Measurements from ENCODE around the gene SKI.
"Not testable (repeated sequence)": the region's sequence is repeated elsewhere in the genome, so short reads cannot be mapped to it uniquely, and the experiment has no call there.

SKI gene

DNA sequence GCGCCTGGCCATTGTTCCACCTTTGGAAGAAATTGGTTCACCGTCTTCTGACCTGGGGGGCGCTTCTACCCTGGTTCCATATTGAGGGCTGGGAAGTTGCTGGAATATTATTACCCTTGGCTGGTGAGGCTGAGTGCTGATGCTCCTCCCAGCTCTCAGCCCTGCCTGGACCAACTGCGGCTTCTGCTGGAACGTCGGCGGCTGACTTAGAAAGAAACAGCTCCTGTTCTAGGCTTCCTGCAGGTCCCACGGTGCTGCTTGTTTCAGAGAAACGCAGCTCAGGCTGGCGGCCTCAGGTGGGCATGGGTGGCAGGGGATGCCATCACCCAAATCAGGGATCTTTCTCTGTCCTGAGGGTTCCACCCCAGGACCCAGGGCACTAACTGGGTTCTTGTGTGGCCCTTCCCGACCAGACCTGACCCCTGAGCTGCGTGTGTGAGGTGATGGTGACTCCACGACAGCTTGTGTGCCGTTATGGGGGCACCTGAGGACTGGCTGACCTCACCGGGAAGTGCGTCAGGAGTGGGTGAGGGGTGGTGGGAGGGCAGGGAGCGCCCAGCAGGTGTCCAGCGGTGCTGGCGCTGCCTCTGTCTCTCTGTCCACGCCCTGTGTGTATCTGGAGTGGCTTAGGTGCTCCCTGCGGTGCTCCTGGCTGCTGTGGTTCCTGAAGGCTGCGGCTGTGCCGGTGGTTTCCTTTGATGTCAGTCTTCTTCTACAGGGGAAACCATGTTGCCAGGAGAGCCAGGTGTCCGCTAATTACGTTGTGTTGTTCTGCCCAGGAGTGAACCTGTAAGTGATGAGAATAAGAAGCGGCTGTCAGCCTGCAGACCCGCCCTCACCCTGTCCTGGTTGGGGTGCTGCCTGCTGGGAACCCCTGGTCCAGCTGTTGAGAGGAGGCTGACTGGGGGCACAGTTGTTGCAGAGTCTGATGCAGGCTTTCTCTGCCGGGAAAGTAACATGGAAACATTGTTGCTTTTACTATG, 8.9 kb downstream of the SKI start:
- peak; percentile 65 to 72 (median 69) for DNase-seq
- peaks cover 90% of the 10 kb centered on the region for H3K4me1 ChIP-seq (ENCODE audit: control insufficient read depth, insufficient read depth, low read length, poor library complexity, severe bottlenecking)
- H3K27me3 ChIP-seq (replicated peaks; ENCODE audit: control insufficient read depth, insufficient read depth, low read length, poor library complexity, severe bottlenecking): no peaks in the 10 kb centered on the region
- peaks cover 8% of the 10 kb centered on the region for H3K36me3 ChIP-seq (ENCODE audit: control insufficient read depth, insufficient read depth, low read length)
- peak overlapping the region; percentile 69 for H3K27ac ChIP-seq (ENCODE audit: insufficient read depth, low read length, poor library complexity, severe bottlenecking)
- H3K4me3 ChIP-seq (ENCODE audit: insufficient read depth, low read depth, low read length, poor library complexity, severe bottlenecking): peak overlapping the region; percentile 35
- H3K9me3 ChIP-seq (ENCODE audit: control insufficient read depth, low read length): no peaks in the 10 kb centered on the region

DNA sequence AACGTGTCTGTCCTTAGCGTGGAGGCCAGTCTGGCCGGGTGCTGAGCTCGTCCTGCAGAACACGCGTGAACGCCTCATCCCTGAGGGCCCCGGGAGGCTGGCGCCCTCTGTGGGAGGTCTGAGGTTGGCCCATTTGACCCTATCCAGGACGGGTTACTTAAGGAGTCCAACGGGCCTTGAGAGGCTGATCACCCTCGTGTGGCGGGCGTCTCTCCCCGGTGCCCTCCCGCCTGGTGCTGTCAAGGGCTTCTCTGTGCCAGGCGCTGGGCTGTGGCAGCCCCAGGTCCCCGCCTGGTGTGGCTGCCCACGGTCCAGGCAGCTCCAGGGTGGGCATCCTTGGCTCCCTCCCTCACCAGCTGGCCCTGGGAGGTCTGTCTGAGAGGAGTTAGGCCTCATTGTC, 9.7 kb downstream of the SKI start:
- no peak for DNase-seq
- peak overlapping the region; percentile 35 for H3K4me3 ChIP-seq (ENCODE audit: insufficient read depth, low read depth, low read length, poor library complexity, severe bottlenecking)
- H3K9me3 ChIP-seq (ENCODE audit: control insufficient read depth, low read length): no peaks in the 10 kb centered on the region
- H3K27me3 ChIP-seq (replicated peaks; ENCODE audit: control insufficient read depth, insufficient read depth, low read length, poor library complexity, severe bottlenecking): no peaks in the 10 kb centered on the region
- H3K4me1 ChIP-seq (ENCODE audit: control insufficient read depth, insufficient read depth, low read length, poor library complexity, severe bottlenecking): peaks cover 92% of the 10 kb centered on the region
- H3K27ac ChIP-seq (ENCODE audit: insufficient read depth, low read length, poor library complexity, severe bottlenecking): peak overlapping the region; percentile 69
- H3K36me3 ChIP-seq (ENCODE audit: control insufficient read depth, insufficient read depth, low read length): peaks cover 10% of the 10 kb centered on the region

DNA sequence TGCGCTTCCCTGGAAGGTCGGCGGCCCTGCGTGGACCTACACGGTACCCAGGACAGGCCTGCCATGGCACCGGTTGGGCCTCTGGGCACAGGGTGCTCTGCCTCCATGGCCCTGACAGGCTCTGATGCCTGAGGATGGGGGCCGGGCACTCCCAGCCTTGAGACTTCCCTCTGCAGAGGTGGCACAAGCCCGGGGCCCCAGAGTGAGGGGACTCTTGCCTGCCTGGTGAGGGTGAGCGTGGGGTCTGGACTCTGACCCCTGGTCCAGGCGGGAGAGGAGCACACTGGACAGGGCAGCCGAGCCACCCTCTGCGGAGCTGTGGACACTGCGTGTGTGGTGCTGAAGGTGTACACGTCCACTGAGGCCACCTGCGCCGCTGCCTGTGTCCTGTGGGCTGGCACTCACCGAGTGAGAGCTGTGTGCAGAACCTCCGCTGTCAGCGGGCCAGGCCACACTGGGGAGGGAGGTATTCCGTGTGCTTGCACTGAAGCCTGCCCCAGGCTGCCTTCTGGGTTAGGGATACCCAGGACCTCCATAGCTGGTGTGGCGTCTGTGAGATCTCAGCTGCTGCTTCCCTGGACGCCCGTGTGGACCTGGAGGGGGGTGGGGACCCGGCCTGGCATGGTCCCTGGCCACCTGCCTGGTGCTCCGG, 10.4 kb downstream of the SKI start:
- H3K27ac ChIP-seq (ENCODE audit: insufficient read depth, low read length, poor library complexity, severe bottlenecking): peak overlapping the region; percentile 69
- H3K27me3 ChIP-seq (replicated peaks; ENCODE audit: control insufficient read depth, insufficient read depth, low read length, poor library complexity, severe bottlenecking): no peaks in the 10 kb centered on the region
- H3K4me1 ChIP-seq (ENCODE audit: control insufficient read depth, insufficient read depth, low read length, poor library complexity, severe bottlenecking): peaks cover 92% of the 10 kb centered on the region
- no peak for DNase-seq
- H3K4me3 ChIP-seq (ENCODE audit: insufficient read depth, low read depth, low read length, poor library complexity, severe bottlenecking): no peak overlapping the region
- H3K9me3 ChIP-seq (ENCODE audit: control insufficient read depth, low read length): no peaks in the 10 kb centered on the region
- peaks cover 13% of the 10 kb centered on the region for H3K36me3 ChIP-seq (ENCODE audit: control insufficient read depth, insufficient read depth, low read length)

DNA sequence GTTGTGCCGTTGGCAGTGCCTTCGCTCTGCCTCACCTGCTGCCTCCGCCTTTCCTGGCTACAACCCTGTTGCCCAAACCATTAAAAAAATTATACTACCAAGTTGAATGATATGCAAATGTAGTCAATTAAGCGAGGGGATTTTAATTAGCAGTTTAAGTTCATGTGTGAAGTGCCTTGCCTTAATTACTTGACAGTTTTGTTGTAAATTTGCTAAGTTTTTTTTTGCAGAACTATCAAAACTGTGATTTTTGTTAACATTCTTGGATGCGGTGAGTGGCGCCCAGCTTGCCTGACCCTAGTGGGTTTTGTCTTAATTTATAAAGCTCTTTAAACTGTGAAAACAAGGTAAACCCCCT, 10.9 kb downstream of the SKI start:
- Histone ChIP-seq H3K9me3 (ENCODE audit: control insufficient read depth, low read length) (no peaks in the 10 kb centered on the region), H3K27me3 (replicated peaks; ENCODE audit: control insufficient read depth, insufficient read depth, low read length, poor library complexity, severe bottlenecking) (no peaks in the 10 kb centered on the region), H3K36me3 (ENCODE audit: control insufficient read depth, insufficient read depth, low read length) (peaks cover 13% of the 10 kb centered on the region), H3K4me1 (ENCODE audit: control insufficient read depth, insufficient read depth, low read length, poor library complexity, severe bottlenecking) (peaks cover 88% of the 10 kb centered on the region), H3K27ac (ENCODE audit: insufficient read depth, low read length, poor library complexity, severe bottlenecking) (peak overlapping the region; percentile 69), H3K4me3 (ENCODE audit: insufficient read depth, low read depth, low read length, poor library complexity, severe bottlenecking) (no peak overlapping the region)
- DNase-seq: no peak

DNA sequence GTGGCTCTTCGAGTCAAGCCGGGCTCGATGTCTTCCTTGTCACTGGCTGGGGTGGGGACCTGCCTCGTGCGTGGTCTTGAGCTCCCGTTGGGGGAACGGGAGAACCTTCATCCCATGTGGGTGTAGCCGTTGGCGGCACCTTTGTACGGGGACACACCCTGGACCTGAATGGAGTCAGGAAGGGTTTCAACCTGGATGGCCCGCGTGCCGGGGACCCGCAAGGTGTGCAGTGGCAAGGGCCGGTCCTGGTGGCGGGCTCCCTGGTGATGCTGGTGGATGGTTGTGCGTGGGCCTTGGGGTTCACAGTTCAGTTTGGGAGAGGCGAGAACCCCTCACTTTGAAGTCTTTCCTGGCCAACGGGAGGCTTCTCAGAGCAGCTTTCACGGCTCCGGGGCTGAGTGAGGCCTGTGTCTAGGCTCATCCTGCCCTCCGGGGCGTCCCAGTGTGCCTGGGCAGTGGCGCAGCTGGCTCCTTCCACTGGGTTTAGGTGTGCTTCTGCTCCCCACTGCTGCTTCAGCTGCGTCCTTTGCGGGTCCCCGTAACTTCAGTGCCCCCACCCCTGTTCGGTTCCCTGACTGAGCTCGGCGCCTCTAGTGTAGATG, 11.4 kb downstream of the SKI start:
- peak overlapping the region; percentile 49 for H3K27ac ChIP-seq (ENCODE audit: insufficient read depth, low read length, poor library complexity, severe bottlenecking)
- peaks cover 85% of the 10 kb centered on the region for H3K4me1 ChIP-seq (ENCODE audit: control insufficient read depth, insufficient read depth, low read length, poor library complexity, severe bottlenecking)
- DNase-seq: no peak

DNA sequence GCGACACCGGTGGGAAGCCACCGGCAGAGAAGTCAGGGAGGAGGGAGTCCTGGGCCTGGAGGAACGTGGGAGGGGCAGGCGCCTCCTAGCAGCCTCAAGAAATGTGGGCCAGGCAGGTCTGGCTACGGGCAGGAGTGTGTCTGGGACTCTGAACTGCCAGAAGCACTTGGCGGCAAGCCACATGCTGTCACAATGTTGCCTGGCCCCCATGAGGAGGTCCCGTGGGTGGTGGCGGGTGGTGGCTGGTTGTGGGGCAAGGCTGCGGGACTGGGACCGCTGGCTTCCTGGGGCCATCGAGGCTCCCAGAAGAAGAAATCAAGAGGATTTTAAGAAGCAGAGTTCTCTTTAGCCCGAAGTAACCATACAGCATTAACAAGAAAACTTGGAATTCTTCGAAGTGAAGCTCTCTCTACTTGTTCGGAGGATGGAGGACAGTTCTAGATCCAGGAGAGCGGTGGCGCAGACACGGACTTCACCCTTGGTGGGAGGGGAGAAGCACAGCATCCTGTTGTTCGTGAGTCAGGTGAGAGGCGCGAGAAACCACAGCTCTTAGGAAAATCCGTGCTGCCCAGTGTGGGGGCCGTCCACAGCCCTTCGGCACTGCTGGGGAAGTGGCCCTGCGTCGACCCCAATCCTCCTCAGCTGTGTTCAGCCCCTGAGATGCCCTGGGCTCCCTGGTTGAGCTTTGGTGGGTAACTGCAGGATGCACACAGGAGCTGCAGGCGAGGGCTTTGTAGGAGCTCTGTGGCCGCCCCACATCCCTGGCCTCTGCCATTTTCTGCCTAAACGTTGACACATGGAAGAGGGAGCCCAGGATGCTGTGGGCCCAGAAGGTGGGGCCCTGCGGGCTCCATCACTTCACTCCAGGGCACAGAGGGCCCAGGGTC, 12.4 kb downstream of the SKI start:
- Histone ChIP-seq H3K9me3 (ENCODE audit: control insufficient read depth, low read length) (no peaks in the 10 kb centered on the region), H3K4me3 (ENCODE audit: insufficient read depth, low read depth, low read length, poor library complexity, severe bottlenecking) (no peak overlapping the region), H3K27ac (ENCODE audit: insufficient read depth, low read length, poor library complexity, severe bottlenecking) (peak overlapping the region; percentile 49), H3K36me3 (ENCODE audit: control insufficient read depth, insufficient read depth, low read length) (peaks cover 13% of the 10 kb centered on the region), H3K4me1 (ENCODE audit: control insufficient read depth, insufficient read depth, low read length, poor library complexity, severe bottlenecking) (peaks cover 75% of the 10 kb centered on the region), H3K27me3 (replicated peaks; ENCODE audit: control insufficient read depth, insufficient read depth, low read length, poor library complexity, severe bottlenecking) (no peaks in the 10 kb centered on the region)
- DNase-seq: no peak

More for the DNA sequence above, 11.4 kb downstream of the SKI start:
- Histone ChIP-seq H3K27me3 (replicated peaks; ENCODE audit: control insufficient read depth, insufficient read depth, low read length, poor library complexity, severe bottlenecking) (no peaks in the 10 kb centered on the region), H3K9me3 (ENCODE audit: control insufficient read depth, low read length) (no peaks in the 10 kb centered on the region), H3K36me3 (ENCODE audit: control insufficient read depth, insufficient read depth, low read length) (peaks cover 13% of the 10 kb centered on the region), H3K4me3 (ENCODE audit: insufficient read depth, low read depth, low read length, poor library complexity, severe bottlenecking) (no peak overlapping the region)

DNA sequence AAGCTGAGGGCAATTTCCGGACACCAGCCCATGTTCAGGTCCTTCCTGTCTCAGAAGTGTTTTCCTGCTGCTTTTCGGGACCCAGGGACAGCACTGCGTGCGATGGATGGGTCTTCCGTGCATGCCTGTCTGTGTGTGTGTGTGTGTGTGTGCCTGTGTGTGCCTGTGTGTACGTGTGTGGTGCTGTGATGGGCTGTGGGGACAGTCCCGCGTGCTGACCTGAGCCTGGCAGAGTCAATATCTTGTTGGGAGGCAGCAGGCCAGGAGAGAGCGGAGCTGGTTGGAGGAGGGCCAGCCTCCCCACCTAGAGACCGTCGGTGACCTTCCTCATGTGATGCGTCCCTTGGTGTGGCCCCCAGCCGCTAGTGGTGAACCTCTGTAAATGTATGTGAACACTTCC, 13.7 kb downstream of the SKI start:
- Histone ChIP-seq H3K36me3 (ENCODE audit: control insufficient read depth, insufficient read depth, low read length) (peaks cover 13% of the 10 kb centered on the region), H3K27me3 (replicated peaks; ENCODE audit: control insufficient read depth, insufficient read depth, low read length, poor library complexity, severe bottlenecking) (no peaks in the 10 kb centered on the region)

DNA sequence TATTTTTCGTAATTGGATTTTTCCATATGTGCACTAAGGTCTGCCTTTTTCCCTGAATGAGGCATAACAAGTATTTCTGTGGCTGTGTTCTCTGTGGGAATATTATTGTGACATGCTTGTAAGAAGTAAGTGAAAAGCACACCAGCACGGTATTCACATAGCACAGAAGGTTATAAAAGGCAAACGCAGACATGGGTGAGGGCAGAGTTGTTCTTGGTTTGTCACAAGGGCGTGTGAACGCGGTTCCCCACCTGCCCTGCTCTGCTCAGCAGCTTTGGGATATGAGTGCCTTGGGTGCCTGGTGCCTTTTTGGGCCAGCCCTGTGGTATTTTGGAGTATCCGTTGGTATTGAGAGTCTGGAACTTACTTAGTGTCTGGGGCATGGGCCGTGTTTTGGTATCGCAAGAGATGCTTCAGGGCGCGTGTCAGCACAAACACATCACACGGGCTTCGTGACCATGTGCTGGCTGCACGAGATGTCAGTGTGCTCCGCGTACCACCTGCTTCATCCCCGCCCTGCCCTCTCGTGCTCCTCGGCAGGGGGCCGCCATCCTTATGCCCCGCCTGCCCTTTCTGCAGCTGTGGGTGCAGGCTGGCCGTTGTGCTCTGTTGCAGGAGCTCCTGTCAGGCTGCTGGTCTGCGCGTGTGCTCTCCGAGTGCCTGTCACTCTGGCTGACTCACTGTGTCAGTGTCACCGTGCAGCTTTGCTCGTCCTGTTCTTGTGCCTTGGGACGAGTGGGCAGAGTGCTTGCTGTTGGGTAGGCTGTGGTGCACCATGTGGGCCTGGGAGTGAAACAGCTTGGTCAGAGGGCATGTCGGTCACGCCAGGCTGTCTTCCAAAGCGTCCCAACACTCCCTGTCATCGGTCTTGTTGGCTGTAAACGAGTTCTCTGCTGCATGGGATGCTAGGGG, 15.0 kb downstream of the SKI start:
- Histone ChIP-seq H3K27ac (ENCODE audit: insufficient read depth, low read length, poor library complexity, severe bottlenecking) (no peak overlapping the region), H3K4me3 (ENCODE audit: insufficient read depth, low read depth, low read length, poor library complexity, severe bottlenecking) (no peak overlapping the region), H3K27me3 (replicated peaks; ENCODE audit: control insufficient read depth, insufficient read depth, low read length, poor library complexity, severe bottlenecking) (no peaks in the 10 kb centered on the region), H3K4me1 (ENCODE audit: control insufficient read depth, insufficient read depth, low read length, poor library complexity, severe bottlenecking) (peaks cover 71% of the 10 kb centered on the region), H3K36me3 (ENCODE audit: control insufficient read depth, insufficient read depth, low read length) (peaks cover 13% of the 10 kb centered on the region), H3K9me3 (ENCODE audit: control insufficient read depth, low read length) (no peaks in the 10 kb centered on the region)
- no peak for DNase-seq

More for the DNA sequence above, 13.7 kb downstream of the SKI start:
- H3K4me3 ChIP-seq (ENCODE audit: insufficient read depth, low read depth, low read length, poor library complexity, severe bottlenecking): no peak overlapping the region
- no peak for DNase-seq
- H3K4me1 ChIP-seq (ENCODE audit: control insufficient read depth, insufficient read depth, low read length, poor library complexity, severe bottlenecking): peaks cover 73% of the 10 kb centered on the region
- H3K9me3 ChIP-seq (ENCODE audit: control insufficient read depth, low read length): no peaks in the 10 kb centered on the region
- H3K27ac ChIP-seq (ENCODE audit: insufficient read depth, low read length, poor library complexity, severe bottlenecking): no peak overlapping the region

DNA sequence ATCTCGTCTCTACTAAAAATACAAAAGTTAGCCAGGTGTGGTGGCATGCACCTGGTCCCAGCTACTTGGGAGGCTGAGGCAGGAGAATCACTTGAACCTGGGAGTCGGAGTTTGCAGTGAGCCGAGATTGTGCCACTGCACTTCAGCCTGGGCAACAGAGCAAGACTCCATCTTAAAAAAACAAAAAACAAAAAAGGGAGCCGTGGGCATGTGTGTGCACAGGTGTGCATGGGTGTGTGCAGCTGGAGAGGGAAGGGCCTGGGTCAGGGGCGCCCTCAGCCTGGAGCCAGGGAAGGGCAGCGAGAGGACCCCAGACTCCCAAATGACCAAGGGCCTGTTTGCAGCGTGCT, 18.9 kb downstream of the SKI start:
- not testable (repeated sequence) for H3K27me3 ChIP-seq (replicated peaks; ENCODE audit: control insufficient read depth, insufficient read depth, low read length, poor library complexity, severe bottlenecking); H3K9me3 ChIP-seq (ENCODE audit: control insufficient read depth, low read length); H3K4me3 ChIP-seq (ENCODE audit: insufficient read depth, low read depth, low read length, poor library complexity, severe bottlenecking); H3K36me3 ChIP-seq (ENCODE audit: control insufficient read depth, insufficient read depth, low read length); H3K27ac ChIP-seq (ENCODE audit: insufficient read depth, low read length, poor library complexity, severe bottlenecking); DNase-seq
- peaks cover 68% of the 10 kb centered on the region for H3K4me1 ChIP-seq (ENCODE audit: control insufficient read depth, insufficient read depth, low read length, poor library complexity, severe bottlenecking)
